HS-27A (cell line): ENCODE results near the gene VEZF1.

ENCODE experiments used
- DNase-seq: peaks from one replicate; pipeline ENCODE4 v3.0.0-alpha.2; 2012; ENCODE audit warnings: low read depth, missing footprints

The VEZF1 gene

GRCh38 chr17:57928928-57929327, 59.1 kb downstream of the VEZF1 start:
- no peak for DNase-seq

- no peak for DNase-seq
These were observed 60.9 kb downstream of the VEZF1 start for GRCh38 chr17:57927048-57927723.

- no peak for DNase-seq
These were observed 61.4 kb downstream of the VEZF1 start for GRCh38 chr17:57926723-57927047.

- DNase-seq = no peak
These were observed 62.6 kb downstream of the VEZF1 start for GRCh38 chr17:57925361-57925990.

- no peak for DNase-seq
These were observed 63.4 kb downstream of the VEZF1 start for GRCh38 chr17:57924677-57925076.
